Spleen (tissue), 7 donors: ENCODE measurements around the gene CNTNAP2.

Experiments used
- POLR2A ChIP-seq, 3 donors: fragments of 450-650 bp; IDR thresholded peaks; one replicate each; pipeline ENCODE4 v1.5.1; 2017; ENCODE audit warnings: antibody characterized with exemption in 3 of 3, mild to moderate bottlenecking in 1 of 3
- POLR2AphosphoS5 ChIP-seq, 3 donors: sonication (generic); formaldehyde crosslinking; IDR thresholded peaks; one replicate each; pipeline ENCODE4 v1.5.1; 2017; ENCODE audit warnings: antibody characterized with exemption in 3 of 3
- TF ChIP-seq, protein P1 (sequence below), 11 experiments: fragments of 200-600 bp in 7 of 11; fragments of 450-650 bp in 4 of 11; sonication (generic) in 4 of 11; IDR thresholded peaks in 8 of 11; conservative IDR thresholded peaks in 3 of 11; 1 replicate in 7 of 11; 2 replicates in 4 of 11; pipeline versions ENCODE4 v1.4.0 to v1.8.0; 2016 to 2021; ENCODE audit warnings: antibody characterized with exemption in 11 of 11, inconsistent platforms in 4 of 11, mild to moderate bottlenecking in 1 of 11
- donor health status: DM: no; HTN: no; CAD: no; lungs with moderate emphysema.
- donor health status: DM: no; HTN: no; CAD: no.
- donor health status: DM: no; HTN: no; CAD: no.

- TF ChIP-seq, protein P1, sequence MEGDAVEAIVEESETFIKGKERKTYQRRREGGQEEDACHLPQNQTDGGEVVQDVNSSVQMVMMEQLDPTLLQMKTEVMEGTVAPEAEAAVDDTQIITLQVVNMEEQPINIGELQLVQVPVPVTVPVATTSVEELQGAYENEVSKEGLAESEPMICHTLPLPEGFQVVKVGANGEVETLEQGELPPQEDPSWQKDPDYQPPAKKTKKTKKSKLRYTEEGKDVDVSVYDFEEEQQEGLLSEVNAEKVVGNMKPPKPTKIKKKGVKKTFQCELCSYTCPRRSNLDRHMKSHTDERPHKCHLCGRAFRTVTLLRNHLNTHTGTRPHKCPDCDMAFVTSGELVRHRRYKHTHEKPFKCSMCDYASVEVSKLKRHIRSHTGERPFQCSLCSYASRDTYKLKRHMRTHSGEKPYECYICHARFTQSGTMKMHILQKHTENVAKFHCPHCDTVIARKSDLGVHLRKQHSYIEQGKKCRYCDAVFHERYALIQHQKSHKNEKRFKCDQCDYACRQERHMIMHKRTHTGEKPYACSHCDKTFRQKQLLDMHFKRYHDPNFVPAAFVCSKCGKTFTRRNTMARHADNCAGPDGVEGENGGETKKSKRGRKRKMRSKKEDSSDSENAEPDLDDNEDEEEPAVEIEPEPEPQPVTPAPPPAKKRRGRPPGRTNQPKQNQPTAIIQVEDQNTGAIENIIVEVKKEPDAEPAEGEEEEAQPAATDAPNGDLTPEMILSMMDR (IDR thresholded peaks at IDR 0.05 in 8 of 11, conservative IDR thresholded peaks at IDR 0.05 in 3 of 11): no peak
- TF ChIP-seq POLR2A (IDR thresholded peaks at IDR 0.05): no peak
- TF ChIP-seq POLR2AphosphoS5 (IDR thresholded peaks at IDR 0.05): no peak
These were observed 1447.1 kb downstream of the CNTNAP2 start for GRCh38 chr7:147563669-147564068.
